NCI-H2029 (cell line): ENCODE measurements around the gene NUP42.
"Not testable (repeated sequence)": the region's sequence is repeated elsewhere in the genome, so short reads cannot be mapped to it uniquely, and the experiment has no call there.

Source experiments
- DNase-seq: peaks from one replicate; lab custom pipeline; 2025; lab: John Stamatoyannopoulos, UW

Gene NUP42, protein sequence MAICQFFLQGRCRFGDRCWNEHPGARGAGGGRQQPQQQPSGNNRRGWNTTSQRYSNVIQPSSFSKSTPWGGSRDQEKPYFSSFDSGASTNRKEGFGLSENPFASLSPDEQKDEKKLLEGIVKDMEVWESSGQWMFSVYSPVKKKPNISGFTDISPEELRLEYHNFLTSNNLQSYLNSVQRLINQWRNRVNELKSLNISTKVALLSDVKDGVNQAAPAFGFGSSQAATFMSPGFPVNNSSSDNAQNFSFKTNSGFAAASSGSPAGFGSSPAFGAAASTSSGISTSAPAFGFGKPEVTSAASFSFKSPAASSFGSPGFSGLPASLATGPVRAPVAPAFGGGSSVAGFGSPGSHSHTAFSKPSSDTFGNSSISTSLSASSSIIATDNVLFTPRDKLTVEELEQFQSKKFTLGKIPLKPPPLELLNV

GRCh38 chr7:23181684-23182553 is at the start of gene NUP42:
NUP42 (plus strand) TSS chr7:23182048; CDS start chr7:23182086, 38 bp downstream.
- DNase-seq = peak; percentile 98

GRCh38 chr7:23133797-23134196 is 48.1 kb upstream of the NUP42 start:
- no peak for DNase-seq

GRCh38 chr7:23135755-23136154 is 46.1 kb upstream of the NUP42 start:
- DNase-seq = no peak

DNA sequence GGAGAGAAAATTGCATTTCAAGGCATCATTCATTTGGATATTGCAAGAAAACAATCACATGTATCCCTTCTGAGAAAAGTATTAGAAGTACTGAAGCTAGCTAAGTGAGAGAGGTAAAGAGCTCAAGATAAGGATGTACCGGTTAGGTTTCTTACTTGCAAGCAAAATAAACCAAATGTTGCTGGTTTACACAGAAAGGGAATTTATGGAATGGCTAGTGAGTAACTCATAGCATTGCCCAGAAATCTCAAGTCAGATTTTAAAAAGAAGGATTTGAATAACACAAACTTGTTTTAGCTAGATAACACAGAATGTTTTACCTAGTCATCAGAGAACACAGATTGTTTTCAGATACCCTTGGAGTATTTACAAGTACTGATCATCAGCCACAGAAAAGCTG is 45.6 kb upstream of the NUP42 start:
- no peak for DNase-seq

GRCh38 chr7:23157679-23158078 is 24.2 kb upstream of the NUP42 start:
- DNase-seq = no peak

DNA sequence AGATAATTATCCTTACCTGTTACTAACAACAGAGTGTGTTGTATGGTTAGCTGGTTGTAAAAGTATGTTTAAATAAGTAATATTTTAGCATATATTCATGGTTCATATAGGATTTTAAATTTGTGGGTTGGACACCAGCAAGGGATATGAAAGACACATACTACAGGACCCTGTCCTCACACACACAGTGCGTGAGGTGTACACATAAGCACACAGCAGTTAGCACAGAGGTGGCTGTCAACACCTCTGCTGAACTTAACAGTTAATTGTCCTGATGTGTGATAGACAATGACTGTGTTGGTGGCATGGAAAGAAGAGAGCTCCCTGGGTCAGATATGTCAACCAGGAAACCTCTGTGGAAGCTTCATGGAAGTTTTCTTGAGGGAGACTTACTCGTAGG is 23.3 kb upstream of the NUP42 start:
- no peak for DNase-seq

- DNase-seq = no peak
Measured at GRCh38 chr7:23161482-23161881, 20.4 kb upstream of the NUP42 start.

- DNase-seq = no peak
Measured at GRCh38 chr7:23164846-23165245, 17.0 kb upstream of the NUP42 start.

DNA sequence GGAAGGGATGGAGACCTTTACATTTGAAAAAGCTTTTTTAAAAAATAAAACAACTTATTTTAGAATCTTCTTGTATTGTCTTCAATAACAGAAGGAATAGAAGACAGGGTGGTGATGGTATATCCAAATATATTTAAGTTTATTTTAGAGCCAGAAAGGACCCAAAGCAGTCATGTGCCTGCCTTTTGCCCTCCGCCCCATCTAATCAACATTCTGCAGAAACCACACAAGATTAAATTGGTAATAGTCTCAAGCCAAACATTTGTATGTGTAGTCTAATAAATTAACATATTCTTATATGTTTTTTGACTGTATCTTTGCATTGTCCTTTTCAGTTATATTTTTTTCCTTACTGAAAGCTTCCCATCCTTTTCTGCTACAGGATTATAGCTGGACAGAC is 16.5 kb upstream of the NUP42 start:
- no peak for DNase-seq

DNA sequence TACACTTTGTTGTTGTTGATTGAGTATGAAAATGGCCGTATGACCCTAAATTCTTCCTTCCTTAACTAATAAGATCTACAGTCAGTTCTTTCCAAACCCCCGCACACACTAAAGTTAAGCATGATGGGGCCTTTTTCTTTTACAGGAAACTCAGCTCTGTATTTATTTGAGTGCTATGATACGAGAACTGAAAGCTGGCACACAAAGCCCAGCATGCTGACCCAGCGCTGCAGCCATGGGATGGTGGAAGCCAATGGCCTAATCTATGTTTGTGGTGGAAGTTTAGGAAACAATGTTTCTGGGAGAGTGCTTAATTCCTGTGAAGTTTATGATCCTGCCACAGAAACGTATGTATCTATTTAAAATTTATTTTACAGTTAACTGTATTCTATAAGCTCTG is 14.2 kb upstream of the NUP42 start:
- DNase-seq = no peak

- DNase-seq = no peak
Measured at GRCh38 chr7:23168111-23168885, 13.6 kb upstream of the NUP42 start.

- DNase-seq = no peak
Measured at GRCh38 chr7:23175938-23176337, 5.9 kb upstream of the NUP42 start.

DNA sequence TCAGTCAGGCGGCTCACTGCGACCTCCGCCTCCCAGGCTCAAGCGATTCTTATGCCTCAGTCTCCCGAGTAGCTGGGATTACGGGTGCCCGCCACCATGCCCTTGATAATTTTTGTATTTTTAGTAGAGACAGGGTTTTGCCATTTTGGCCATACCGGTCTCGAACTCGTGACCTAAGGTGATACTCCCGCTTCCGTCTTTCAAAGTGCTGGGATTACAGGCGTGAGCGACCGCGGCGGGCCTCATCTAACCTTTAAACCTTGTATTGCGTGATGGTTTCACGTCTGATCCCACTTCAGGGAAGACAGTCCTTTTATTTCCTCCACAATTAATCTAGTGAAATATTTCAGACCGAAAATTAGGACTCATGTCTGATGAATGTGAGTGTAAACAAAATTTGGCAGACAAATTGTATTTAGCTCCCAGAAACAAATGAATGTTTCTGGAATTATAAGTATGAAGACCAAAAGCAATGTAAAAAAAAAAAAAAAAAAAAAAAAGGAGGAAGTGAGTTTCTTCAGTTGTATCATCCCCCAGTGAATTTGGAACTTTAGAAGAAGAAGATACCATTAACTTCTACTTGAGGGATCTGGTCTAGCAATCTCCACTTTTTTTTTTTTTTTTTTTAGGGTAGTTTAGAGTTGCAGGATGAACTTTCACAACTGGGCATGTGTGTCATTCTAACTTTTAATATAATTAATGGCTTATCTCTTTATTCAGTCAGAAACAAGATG is 1.6 kb downstream of the NUP42 start:
- no peak for DNase-seq

GRCh38 chr7:23184291-23184690 is 2.4 kb downstream of the NUP42 start:
- no peak for DNase-seq

GRCh38 chr7:23184709-23185359 is 3.0 kb downstream of the NUP42 start:
- peak; percentile 2 for DNase-seq

DNA sequence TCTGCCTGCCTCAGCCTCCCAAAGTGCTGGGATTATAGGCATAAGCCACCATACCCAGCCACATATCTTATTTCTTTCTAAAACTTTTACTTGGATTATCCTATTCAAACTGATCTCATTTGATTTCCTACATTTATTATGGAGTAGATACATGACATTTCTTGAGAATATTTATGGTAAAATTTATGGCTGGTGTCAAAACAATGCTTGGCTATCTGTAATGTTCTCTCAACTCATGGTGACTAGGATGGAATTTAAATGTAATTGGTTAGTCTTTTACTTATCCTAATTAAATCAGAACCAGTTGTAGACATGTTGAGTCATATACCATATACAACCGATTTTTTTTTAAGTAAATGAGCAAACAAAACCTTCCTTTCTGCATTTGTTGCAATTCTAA is 4.1 kb downstream of the NUP42 start:
- DNase-seq = no peak

- no peak for DNase-seq
Measured at GRCh38 chr7:23191022-23191421, 9.2 kb downstream of the NUP42 start.

GRCh38 chr7:23193650-23194227 is 11.9 kb downstream of the NUP42 start:
- DNase-seq = not testable (repeated sequence)

- DNase-seq = no peak
Measured at GRCh38 chr7:23196306-23196705, 14.5 kb downstream of the NUP42 start.

- DNase-seq = not testable (repeated sequence)
Measured at GRCh38 chr7:23197745-23198144, 15.9 kb downstream of the NUP42 start.

GRCh38 chr7:23200331-23200730 is 18.5 kb downstream of the NUP42 start:
- DNase-seq = no peak
